HG03558 (cell line): Measurements from ENCODE around the gene DNAJC5G.
"Not testable (repeated sequence)": the region's sequence is repeated elsewhere in the genome, so short reads cannot be mapped to it uniquely, and the experiment has no call there.

ENCODE experiments used
- ATAC-seq: cut with Tn5 transposase; IDR thresholded peaks from one replicate; pipeline ENCODE4 v1.9.1; 2021; ENCODE audit warnings: moderate number of reproducible peaks; ENCODE audit not compliant: unreplicated experiment; ENCODE audit errors: extremely low read depth

DNAJC5G gene

DNA sequence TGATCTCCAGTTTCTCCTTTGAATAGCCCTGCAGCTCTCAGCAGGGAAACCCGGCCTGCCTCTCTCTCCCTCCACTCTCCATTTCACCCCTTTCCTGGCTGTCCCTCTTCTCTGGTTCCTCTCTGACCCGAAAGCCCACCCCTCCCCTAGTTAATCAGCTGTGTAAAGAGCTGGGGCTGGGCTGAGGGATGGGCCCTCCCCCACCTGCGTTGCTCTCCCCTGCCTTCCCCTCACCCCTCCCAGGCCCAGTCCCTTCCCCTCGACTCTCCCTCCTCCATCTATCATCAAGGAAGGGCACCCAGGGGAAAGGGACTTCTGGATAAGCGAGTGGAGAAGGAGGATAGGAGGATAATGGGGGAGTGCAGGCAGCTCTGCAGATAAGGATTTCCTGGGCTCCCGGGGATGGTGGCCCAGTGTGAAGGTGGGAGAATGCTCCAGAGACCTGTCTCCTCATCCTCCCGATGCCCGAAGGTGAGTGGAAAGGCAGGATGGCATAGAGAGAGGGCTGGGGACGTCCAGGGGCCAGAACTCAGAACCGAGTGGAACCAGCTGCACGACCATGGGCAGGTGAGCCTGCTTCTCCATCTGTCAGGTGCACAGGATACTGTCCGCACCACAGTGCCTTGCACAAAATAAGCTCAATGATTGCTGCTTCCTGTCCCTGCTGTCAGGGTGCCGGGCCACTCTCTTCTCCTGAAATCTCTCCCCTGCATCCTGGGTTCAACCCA, 24.4 kb upstream of the DNAJC5G start:
- ATAC-seq = no peak

DNA sequence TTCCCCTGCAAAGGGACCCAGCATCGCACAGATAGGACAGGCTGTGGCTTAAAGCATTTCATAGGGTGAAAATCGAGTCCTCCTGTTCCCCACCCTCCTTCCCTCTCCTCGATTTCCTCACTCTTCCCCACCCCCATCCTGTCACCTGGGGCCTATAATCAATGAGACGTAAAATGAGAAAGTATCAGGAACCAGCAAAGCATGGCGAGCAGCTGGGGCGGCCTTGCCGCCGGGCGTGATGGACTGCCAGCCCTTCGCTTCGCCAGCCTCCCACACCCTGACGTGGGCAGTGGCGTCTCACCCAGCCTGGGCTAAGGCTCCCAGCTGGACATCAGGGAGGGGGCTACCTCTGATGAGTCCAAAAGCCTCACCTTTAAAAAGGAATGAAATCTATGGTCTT, 23.5 kb upstream of the DNAJC5G start:
- no peak for ATAC-seq

DNA sequence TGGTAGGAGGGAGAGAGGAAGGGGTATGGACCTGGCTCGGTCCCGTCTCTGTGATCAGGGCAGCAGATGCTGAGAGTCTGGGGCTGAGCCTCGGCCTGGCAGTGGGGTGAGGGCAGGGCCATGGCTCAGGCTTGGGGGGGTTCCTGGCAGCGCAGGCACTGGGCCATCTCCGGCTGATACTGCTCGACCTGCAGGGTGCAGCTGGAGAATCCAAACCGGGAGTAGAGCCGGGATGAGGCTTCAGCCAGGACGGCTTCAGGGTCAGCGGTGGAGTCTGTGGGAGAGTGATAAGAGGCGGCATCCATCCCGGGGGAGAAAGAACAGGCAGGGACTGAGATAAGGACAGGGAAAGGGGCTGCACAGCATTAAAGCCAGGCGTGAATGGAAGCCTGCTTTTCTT, 20.0 kb upstream of the DNAJC5G start:
- no peak for ATAC-seq

DNA sequence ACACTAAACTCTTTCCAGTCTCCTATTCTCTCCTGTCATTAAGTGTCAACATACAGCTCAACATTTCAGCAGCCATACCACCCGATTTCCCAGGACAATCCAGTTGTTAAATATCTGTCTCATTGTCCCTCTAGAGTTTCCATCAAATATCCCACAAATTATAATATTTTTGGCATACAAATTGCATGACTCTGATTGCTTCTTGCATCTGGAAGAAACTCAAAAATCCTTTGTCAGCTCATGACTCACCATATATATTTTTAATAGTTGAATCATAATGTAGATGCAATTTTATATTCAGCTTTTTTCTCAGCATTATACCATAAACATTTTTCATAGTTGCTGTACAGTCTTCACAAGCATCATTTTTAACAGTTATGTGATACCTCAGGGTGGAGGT, 19.6 kb upstream of the DNAJC5G start:
- ATAC-seq = no peak

DNA sequence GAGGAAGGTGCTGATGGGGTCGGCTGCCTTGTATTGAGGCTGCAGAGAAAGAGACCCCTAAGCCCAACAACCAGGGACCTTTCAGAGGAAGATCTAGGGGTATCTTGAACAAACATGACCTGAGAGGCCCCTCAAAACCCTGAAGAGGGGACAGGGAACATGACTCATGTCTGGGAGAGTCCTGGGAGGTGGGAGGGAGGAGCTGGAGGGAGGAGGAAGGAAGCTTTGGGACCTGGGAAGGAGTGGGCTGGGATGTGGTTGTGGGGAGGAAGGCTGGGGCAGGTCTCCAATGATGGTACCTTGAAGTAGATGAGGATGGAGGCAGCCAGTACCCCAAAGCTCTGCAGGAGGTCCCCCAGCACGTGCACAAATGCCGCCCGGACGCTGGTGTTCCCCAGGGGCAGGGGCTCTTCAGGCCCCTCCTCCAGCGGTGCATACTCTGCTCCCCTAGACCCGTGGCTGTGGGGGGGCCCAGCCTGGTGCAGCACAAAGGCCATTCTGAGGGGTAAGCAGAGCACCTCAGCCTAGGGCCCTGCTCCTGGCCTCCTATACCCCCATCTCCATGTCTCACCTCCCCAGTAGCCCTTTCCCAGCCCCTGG, 18.3 kb upstream of the DNAJC5G start:
- ATAC-seq = no peak

DNA sequence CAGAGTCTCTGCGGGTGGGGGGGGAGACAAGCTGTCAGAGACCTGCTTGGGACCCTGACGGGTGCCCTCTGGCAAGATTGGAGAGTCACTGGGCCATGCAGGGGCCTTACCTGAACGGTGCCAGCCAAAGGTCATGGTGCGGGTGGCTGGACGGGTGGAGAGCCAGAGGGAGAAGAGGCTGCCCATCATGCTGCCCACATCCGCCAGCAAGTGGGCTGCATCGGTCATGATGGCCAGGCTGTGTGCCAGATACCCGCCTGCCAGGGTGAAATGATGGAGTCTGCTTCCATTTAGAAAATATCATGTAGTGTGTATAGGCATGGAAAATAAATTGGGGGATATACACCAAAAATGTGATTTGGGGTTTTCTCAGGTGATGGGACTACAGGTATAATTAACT, 17.2 kb upstream of the DNAJC5G start:
- no peak for ATAC-seq

DNA sequence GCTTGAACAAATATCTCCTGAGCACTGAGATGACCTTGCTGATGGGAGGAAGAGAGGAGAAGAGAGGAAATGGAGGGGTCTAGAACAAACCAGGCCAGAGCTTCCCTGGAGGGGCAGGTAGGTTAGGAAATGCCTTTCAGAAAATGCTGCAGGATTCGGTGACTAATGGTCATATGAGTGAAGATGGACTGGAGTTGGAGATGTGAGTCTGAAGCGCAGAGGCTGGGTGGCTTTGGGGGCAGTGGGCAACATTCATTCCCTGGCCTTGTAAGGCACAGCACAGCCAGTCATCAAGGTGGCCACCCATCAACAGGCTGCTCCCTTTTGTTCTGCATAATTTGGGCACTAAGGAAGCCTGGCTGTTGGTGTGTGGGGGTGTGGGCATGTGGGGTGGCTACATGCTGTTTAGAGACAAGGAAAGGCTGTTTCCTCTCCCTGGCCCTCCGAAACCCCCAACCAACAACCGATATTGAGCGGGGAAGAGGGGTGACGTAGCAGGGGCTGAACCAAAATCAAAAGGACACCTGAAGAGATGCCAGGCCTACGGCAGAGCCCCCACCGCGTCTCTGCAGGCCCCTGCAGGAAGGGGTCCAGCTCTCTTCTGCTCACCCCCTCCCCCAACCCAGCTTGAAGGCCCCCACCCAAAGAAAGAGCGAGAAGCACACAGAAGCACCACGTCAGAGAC, 13.8 kb upstream of the DNAJC5G start:
- no peak for ATAC-seq

DNA sequence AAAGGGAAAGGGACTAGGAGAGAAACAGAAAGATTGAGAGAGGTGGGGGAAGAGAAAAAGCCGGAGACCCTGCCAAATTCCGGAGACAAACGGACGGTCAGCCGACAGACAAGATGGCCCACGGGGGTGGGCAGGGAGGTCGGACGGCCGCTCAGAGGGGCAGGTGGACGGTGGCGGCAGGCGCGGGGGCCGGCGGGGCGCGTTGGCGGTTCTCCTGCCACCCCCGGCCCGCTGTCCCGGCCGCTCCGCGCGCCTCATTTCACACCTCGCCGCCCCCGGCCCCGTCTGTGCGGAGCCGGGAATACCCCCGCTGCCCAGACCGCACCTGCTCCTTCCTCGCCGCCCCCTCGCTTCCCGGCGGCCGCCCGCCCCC, 13.3 kb upstream of the DNAJC5G start:
- ATAC-seq = no peak

DNA sequence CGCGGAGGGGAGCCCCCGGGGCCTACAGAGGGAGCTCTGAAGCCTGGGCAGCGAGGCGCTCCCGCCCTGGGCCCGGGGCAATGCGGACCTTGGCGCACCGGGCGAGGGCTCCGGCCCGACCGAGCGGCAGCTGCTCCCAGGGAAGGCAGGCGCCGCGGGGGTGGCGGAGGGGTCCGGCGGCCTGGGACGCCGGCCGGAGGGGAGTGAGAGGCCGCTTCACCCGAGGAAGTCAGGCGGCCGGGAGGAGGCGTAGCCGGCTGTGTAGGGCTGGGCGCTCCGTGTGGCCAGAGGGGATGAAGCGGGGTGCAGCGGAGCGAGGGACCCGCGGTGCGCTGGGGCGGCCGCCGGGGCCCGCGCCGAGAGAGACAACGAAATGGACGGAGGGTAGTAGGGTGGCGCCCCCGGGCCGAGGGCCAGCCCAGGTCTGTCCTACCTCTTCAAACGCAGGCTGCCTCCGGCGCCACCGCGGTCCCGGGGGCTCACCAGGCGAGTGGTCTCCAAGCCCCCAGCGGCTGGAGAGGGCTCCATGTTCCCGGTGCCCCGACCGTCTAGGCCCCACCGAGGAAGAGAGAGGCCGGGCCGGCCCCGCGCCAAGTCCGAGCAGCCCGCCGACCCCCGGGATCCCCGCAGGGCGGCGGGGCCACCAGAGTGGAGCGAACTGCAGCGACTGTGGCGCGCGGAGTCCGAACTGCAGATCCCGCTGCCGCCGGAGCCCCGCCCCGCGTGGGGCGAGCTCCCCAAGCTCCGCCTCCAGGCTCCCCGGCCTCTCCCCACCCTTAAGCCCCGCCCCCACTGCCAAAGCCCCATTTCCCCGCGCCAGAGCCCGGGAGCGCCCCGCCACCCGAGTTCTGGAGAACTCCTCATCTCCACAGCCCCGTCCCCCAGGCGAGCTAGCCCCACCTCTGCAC, 12.6 kb upstream of the DNAJC5G start, which contains the start of gene SLC30A3:
Gene SLC30A3, minus strand, starts transcription at position 669 of the 908 bp plus-strand sequence. Its CDS starts 141 bp downstream, at position 528.
- ATAC-seq = no peak

DNA sequence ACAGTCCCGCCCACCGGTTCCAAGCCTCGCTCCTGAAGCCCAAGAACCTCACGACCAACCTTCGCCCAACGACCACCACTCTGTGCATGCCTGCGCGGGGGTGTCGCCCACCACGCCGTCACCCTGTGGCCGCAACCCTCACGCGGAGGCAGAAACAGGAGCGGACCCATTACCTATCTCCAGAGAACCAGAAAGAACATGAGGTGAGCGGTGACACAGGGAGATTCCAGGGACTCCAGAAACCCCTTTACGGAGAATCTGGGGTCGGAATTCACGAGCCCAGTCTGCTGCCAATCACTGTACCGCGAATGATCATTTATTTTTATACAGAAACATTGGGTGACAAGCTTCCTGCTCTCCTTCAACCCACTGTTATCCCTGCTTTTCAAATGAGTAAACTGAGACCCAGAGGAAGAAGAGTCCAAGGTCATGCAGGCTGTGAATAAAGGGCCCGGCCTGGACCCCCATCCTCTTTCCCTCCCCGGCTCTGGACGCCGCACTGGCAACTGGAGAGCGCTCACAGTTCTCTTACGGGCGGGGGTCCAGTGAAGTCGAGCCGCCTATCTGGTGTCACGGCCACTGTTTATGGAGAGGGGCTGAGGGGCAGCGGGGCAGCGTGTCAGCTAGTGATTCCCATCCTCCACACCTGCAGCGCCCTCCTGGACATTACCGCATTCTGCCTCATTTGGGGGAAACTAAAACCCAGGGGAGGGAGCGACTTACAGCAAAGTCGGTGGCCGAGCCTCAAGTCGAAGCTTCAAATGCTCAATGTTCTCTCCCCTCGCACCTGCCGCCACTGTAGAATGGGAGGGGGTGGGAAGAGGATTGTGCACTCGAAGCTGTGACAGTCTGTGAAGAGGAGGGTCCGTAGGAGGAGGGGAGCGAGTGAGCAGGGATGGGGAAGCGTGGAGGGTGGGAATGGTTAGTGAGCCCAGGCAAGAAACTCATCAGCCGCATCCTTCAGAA, 11.7 kb upstream of the DNAJC5G start:
- ATAC-seq = no peak

DNA sequence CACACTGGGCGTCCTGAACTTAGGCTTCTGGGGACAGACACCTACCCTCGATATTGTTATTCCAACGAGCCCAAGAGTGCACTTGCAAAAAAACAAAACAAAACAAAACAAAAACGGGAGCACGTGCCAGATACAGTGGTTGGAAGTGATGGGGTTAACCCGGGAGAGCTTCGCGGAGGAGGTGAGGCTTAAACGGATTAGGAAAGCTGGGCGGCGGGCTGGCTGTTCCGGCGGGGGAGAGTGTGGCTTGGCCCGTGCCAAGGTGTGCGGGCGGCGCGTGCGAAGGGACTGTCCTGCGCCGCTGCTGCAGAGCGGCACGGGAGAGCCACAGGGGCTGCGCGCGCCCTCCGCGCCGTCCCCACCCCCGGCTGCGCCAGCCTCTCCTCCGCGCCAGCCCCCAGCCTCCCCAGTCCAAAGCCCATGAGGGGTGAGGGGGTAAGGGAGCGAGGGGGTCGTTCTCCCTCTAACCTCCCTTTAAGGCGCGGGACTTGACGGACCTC, 10.9 kb upstream of the DNAJC5G start:
- no peak for ATAC-seq

DNA sequence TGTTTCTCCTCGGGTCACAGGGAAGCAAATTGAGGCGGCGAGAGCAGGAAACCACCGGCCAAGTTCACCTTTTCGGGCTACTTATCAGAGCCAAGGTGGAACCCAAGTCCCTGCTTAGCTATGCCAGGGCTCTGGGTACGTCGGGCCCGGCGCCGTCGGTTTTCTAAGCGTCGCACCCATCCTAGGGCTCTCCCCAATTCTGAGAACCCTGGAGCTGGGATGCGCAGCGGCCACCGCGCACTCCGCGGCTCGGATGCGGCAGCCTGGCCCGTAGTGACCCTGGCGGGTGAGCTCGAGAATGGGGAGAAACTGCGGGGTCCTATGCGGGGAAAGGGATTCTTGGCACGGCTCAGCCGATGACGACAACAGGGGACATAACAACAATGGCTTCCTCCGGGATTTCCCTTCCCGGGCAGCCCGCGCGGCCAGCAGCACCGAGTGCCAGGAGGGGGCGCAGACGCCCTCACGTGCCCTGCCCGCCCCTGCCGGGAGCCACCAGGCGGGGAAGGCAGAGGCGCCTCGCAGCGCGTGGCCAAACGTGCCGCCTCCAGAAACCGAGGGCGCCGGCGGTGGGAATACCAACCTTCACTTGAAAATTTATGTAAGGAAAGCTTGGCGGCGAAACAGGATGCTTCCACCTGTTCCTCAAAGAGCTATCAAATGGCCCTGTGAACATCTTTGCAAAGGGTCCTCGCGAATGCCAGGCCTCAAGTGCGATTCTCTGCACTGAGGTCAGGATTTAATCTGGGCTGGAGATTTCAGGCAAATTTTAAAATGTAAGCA, 10.3 kb upstream of the DNAJC5G start:
- ATAC-seq = no peak

DNA sequence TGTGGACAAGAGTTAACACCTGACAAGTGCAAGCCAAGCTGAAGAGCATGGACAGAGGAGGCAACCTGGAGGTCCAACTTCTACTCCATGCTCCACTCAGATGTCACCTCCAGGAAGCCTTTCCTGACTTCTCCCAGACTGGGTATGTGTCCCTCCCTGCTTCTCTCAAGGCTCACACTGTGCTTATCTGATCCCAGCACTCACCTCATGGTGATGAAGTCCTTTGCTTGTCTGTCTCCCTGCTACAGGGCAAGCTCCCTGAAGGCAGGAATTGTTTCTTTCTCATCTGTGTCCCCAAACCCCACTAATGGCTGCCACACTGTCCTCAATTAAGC, 9.7 kb upstream of the DNAJC5G start:
- no peak for ATAC-seq

DNA sequence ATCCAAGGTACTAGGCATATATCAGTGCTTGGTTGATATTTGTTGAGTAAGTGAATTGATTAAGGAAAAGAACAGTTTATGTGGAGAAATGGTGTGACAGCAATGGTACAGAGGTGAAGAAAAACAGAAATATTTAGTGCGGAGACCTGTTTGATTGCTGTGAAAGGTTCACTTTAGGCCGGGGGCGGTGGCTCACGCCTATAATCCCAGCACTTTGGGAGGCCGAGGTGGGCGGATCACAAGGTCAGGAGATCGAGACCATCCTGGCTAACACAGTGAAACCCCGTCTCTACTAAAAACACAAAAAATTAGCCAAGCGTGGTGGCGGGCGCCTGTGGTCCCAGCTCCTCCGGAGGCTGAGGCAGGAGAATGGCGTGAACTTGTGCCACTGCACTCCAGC, 6.9 kb upstream of the DNAJC5G start:
- ATAC-seq = not testable (repeated sequence)

DNA sequence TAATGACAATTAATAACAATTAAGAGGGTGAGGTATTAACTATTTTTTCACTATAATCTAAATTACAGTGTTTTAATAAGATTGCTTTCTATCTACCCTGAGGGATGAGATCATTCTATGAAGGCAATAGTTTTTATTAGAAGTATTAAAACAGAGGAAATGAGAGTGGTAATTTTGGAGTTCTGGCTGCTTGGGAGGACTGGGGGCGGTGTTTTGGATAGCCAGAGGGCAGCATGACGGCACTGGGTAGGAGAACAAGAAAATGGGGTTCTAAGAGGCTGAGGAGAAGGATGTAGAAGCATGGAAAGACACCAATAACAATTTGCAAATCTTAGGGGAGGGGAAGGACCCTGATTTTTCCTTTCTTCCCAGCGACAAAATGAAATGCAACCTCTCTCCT, 5.1 kb upstream of the DNAJC5G start:
- no peak for ATAC-seq

DNA sequence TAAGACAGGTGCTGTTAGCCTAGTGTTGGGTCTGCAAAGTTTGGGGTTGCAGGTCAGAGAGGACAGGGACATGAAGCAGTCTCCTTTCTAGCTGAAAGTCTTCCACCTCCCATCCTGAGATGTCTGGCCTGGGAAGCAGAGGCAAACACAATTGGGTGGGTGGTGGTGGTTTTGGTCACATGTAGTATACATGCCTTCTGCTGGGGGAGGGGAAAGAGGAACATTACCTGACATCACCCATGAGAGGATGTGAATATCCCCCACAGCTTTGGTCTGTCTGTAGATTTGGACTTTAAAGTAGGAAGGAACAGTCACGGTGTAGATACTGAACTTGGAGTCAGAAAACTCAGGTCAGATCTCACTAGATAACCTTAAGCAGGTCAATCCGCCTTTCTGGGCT, 4.6 kb upstream of the DNAJC5G start:
- no peak for ATAC-seq

DNA sequence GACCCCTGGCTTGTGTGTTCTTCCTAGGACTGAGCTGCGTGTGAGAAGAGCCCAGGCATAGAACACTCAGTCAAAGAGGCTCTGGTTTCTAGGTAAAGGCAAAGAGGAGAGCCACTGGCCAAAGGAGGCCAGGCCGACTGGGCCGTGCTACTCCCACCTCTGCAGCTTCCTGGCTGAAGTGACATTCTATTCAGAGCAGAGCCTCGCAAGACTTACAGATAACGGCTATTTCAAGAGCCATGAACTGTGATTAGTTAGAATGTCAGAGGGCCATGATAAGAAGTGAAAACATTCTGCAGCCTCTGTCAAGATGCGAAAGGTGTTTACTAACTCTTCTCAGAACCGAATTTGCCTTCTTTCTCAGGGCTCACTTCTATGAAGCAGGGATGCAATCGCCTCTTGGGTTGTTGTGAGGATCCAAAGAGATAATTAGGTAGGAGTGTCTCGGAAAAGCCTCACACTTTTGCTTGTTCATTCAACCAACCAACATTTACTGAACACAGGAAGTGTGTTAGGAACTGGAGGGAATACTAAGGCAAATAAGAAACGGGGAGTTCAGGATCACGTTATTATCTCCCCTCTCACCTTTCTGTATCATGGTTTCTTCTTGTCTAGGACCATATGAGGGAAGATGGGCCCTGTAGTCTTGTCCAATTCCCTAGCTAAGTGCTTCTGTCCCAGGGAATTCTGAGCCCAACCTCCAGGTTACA, 3.4 kb upstream of the DNAJC5G start:
- ATAC-seq = no peak
